Stimulated activated CD4-positive, alpha-beta T cell treated with anti-CD3 and anti-CD28 coated beads, Interleukin-2, amount 100 ng/mL, for 48 hours (primary cell): ENCODE results near the gene USP7.
"Not testable (repeated sequence)": the region's sequence is repeated elsewhere in the genome, so short reads cannot be mapped to it uniquely, and the experiment has no call there.

Experiments
- DNase-seq, 2 donors: peaks; one replicate each; pipeline ENCODE4 v3.0.0-alpha.2; 2020

USP7 gene

DNA sequence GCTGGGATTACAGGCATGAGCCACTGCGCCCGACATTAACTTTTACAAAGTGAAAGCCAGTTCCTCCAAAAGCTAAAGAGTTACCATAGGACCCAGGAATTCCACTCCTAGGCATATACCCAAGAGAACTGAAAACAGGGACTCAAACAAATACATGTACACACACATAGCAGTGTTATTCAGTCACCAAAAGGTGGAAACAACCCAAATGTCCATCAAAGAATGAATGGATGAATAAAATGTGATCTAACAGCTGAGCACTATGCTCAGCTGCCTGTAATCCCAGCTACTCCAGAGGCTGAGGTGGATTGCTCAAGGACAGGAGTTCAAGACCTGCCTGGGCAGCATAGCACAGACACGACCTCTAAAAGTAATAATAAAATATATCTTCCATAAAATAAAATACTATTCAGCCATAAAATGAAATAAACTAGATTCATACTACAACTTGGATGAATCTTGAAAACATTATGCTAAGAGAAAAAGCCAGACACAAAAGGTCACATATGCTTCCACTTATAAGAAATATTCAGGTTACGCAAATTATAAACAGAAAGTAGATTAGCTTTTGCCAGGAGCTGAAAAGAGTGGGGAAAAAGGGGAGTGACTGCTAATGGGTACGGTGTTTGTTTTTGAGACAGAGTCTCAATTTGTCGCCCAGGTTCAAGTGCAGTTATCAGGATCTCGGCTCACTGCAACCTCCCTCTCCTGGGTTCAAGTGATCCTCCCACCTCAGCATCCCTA lies 9.3 kb upstream of the USP7 start:
- DNase-seq: no peak

DNA sequence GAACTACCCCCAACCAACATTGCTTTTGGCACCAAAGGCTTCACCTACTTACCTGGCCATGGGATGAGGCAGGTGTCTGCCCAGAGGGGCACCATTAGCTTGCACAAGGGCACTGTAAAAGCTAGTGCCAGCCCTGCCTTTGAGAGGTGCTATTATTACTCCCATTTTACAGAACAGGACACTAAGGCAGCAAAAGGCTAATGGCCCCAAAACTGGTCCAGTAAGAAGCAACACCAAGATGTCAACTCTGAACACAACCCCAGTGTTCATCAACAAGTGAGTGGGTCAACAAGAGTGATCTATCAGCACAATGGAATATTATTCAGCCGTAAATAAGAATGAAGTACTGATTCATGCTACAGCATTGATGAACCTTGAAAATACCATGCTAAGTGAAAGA lies 7.7 kb upstream of the USP7 start:
- DNase-seq: no peak

- not testable (repeated sequence) for DNase-seq
These were observed 5.6 kb upstream of the USP7 start for GRCh38 chr16:8969202-8969897.

GRCh38 chr16:8968054-8968453 lies 4.3 kb upstream of the USP7 start:
- not testable (repeated sequence) for DNase-seq

- DNase-seq: no peak
These were observed 3.6 kb upstream of the USP7 start for GRCh38 chr16:8967132-8967821.

GRCh38 chr16:8966817-8967131 lies 3.1 kb upstream of the USP7 start:
- DNase-seq: no peak

DNA sequence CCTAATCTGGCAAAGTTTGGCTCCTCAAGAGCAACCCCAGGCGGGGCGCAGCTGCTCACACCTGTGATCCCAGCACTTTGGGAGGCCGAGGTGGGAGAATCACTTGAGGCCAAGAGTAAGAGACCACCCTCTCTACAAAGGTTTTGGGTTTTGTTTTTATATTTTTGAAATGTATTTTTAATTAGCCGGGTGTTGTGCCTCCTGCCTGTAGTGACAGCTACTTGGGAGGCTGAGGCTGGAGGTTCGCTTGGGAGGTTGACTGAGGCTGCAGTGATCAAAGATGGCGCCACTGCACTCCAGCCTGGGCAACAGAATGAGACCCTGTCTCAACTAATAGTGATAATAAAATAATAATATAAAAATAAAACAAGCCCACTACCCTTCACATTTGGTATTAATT lies 756 bp upstream of the USP7 start:
- DNase-seq: no peak

- no peak for DNase-seq
These were observed 491 bp downstream of the USP7 start for GRCh38 chr16:8963010-8963820.

DNA sequence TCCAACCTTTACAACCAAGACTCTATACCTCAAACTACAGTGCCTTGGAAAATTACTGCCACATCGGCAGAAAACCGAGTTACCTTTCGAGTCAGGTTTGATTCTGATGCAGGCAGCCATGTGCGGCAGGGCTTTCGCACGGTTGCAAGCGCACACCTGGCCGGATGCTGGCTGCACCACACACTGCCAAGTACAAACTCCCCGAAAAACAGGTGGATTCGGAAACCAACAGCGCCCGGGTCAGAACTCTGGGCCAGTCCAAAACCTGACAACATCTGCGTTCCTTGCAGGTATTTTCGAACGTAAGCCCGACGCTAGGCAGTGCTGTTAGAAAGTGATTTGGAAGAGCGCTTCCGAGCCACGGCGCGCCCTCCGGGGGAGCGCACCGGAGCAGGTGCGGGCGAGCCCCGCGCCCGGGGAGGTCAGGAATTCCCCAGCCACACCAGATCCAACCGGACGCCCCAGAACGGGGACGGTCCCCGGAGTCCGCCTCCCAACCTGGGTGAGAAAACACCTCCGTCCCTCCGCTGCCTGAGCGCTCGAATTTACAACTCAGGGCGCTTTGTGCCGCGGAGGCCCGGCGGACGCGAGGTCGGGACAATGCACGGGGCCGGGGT lies 1.2 kb downstream of the USP7 start:
- peak in 1 of 2 donors; percentile 26 for DNase-seq

DNA sequence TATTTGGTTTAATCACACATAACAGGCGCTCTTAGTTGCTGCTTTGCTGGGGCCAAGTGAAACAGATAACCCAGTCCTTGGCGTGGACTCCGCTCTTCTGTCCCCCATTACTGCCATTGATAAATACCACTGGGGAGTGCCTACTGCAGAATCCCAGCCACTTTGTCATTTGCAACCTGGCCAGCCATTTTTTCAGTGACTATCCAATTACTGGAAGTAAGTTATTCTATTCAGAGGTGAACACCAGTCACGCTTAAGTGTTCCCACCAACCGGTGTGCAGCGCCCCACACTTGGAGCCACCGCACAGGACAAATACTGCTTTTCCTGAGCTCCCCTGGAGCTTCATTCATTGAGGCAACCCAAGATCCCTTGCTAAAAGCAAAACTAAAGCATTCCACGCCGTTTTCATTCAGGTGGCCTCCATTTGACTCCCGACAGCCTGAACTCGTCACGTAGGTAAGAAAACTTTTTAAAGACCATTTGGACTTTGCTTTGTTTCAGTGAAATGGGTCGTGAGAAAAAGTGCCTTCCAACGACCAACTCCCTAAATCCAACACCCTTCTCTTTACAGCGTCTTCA lies 1.8 kb downstream of the USP7 start:
- DNase-seq: no peak

DNA sequence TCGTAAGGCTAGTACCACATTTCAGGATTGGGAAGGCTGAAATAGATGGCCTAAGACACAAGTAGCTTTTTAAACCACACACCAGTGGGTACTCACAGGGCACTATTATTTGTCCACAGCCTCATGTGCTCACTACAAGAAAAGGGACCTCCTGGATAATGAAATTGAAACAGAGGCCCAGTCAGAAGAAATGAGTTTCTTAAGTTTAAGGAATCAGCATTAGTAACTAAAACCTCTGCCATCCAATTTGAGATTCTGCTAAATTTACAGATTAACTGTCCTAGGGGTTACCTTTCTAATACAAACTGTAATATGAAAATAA lies 3.0 kb downstream of the USP7 start:
- no peak for DNase-seq

DNA sequence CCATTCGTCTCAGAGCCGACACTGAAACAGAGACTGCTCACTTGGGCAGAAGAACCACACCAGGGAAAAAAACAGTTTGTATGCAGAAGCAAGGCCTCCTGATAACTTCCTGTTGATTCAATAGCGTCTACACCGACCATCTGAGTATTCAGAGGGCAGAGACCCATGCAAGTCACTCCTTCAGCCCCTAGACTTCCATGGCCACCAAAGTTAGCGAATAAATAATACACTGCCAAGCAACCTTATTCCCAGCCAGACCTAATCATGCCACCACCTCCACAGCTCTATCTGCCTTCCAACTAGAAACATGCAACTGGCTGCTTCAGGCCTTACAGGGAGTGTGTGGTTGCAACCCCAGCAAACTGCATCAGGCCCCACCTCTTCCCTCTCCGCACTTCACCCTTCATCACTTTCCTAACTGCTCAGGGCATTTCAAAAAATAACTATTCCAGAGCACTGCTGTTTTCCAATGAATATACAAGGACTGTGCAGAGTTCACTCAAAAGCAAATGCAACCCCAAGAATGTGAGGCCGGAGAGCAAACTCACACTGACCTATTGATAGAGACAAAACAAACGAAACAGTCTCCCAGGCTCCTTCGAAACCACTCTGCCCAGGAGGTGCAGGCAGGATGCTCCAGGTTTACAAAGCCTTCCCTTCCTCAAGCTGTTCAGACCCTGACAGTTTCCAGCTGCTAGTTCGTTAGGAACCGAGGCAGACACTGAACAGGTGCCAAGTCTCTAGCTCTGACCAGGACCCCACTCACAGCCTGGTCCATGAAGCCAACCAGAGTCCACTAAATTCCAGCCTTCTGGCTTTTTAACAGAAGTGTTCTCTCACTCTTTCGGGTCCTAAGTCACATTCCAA lies 3.6 kb downstream of the USP7 start:
- DNase-seq: no peak

DNA sequence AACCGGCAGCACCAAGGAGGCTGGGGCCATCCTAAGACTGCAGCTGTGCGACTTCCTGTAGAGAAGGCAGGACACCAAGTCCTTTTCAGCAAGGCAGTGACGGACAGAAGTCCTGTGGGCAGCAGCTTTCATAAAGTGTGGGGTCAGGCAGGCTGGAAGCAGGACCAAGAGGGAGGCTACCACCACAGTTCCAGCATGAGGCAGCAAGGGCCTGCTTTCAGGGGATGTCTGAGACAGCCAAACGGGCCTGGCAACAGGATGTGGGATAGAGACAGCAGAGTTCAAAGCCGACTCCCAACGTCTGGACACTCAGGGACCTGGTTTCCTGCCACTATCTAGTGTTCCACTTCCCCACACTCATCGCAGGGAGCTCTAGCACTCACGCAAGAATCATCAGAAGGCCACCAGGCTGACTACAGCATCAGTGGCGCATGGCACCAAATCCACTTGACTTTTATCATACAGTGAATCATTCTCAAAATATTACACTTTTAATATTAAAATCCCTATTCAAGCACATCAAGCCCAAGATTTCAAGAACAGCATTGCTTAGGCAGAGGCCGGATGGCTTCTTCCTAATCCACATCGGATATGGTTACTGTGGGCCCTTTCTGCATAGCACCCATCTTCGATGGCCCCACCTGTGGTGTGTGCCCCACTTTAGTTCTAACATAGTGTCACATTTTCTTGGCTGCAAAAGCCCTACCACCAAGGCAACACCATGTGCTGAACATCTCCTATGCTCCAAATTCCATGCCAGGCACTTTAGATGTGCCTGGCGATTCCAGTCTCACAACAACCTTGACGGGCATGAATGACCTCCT lies 5.2 kb downstream of the USP7 start:
- DNase-seq: no peak

- no peak for DNase-seq
These were observed 6.1 kb downstream of the USP7 start for GRCh38 chr16:8957509-8958157.

- DNase-seq: no peak
These were observed 6.7 kb downstream of the USP7 start for GRCh38 chr16:8957063-8957397.

- no peak for DNase-seq
These were observed 7.2 kb downstream of the USP7 start for GRCh38 chr16:8956265-8957062.

DNA sequence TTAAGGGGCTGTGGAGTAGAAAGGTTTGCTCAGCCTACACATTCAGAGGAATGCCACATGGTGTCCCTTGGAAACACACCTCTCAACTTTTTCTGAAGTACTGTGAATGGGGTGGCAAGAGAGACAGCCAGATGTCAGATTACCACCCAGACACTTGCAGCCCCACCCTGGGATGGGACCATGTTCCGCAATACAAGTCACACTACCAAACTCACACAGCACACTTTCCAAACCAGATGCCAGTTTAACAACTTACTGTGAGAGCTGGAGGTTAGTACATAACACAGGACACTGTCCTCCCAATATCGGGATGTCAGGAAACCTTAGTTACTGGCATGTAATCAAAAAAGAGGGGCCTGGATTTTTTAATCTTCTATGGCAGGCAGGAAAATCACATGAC lies 7.9 kb downstream of the USP7 start:
- no peak for DNase-seq

DNA sequence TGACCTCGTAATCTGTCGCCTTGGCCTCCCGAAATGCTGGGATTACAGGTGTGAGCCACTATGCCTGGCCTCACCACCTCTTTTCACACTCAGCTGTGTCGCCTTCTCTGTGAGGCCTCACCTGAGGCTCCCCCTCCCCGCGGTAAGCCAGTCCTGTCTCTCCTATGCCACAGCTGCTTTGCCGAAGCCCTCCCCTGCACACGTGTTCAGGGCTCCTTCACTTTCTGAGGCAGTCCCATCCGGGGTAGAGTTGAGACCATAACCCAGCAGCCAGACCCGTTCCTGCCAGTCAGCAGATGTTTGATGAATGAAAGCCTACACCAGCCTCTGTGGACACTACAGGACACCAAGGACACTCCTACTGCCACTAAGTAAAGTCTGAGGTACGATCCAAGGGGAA lies 10.6 kb downstream of the USP7 start:
- DNase-seq: no peak

- DNase-seq: no peak
These were observed 11.4 kb downstream of the USP7 start for GRCh38 chr16:8952281-8952751.
